Tibial nerve (tissue), 4 donors: Measurements from ENCODE around the gene HIVEP2. TPM values are rescaled to one million over a fixed set of nuclear protein-coding genes. Genes with fewer than 3 reads are reported as not detected.

Source experiments
- DNase-seq, 2 donors: peaks; one replicate each; pipeline ENCODE4 v3.0.0-alpha.2; 2019; ENCODE audit warnings: low spot score in 2 of 2
- H3K27ac ChIP-seq, 4 donors: fragments of 200-600 bp; sonication (generic) in 3 of 4; one replicate each; pipeline ENCODE4 v1.5.1; 2017 to 2019; ENCODE audit warnings: mild to moderate bottlenecking in 1 of 4
- H3K27me3 ChIP-seq, 2 donors: fragments of 200-600 bp; sonication (generic) in 1 of 2; one replicate each; pipeline versions ENCODE4 v1.5.1 to v1.6.0; 2017 to 2019
- H3K36me3 ChIP-seq, 3 donors: fragments of 200-600 bp; sonication (generic); one replicate each; pipeline ENCODE4 v1.5.1; 2018 to 2019
- H3K4me1 ChIP-seq, 4 donors: fragments of 200-600 bp; sonication (generic) in 3 of 4; one replicate each; pipeline ENCODE4 v1.5.1; 2017 to 2019
- H3K4me3 ChIP-seq, 4 donors: fragments of 200-600 bp; sonication (generic) in 3 of 4; one replicate each; pipeline ENCODE4 v1.5.1; 2017 to 2019; ENCODE audit warnings: mild to moderate bottlenecking in 1 of 4, moderate library complexity in 1 of 4
- H3K9me3 ChIP-seq, 4 donors: fragments of 200-600 bp; sonication (generic) in 3 of 4; one replicate each; pipeline ENCODE4 v1.5.1; 2017 to 2019
- CTCF ChIP-seq, 5 experiments: fragments of 200-600 bp in 3 of 5; fragments of 450-650 bp in 2 of 5; sonication (generic) in 3 of 5; IDR thresholded peaks; one replicate each; pipeline ENCODE4 v1.5.1; 2016 to 2019; ENCODE audit warnings: antibody characterized with exemption in 5 of 5, mild to moderate bottlenecking in 3 of 5, moderate library complexity in 2 of 5
- EP300 ChIP-seq, 2 donors: sonication (generic); formaldehyde crosslinking; IDR thresholded peaks; one replicate each; pipeline ENCODE4 v1.6.1; 2017; ENCODE audit warnings: antibody characterized with exemption in 2 of 2, mild to moderate bottlenecking in 1 of 2
- POLR2A ChIP-seq, 2 donors: fragments of 450-650 bp; IDR thresholded peaks; one replicate each; pipeline ENCODE4 v1.6.1; 2017; ENCODE audit warnings: antibody characterized with exemption in 2 of 2, mild to moderate bottlenecking in 2 of 2, moderate library complexity in 2 of 2
- WGBS, 2 donors: methylation state at CpG; one replicate each; pipeline ENCODE4 v1.1.5; 2018; 5-methylcytosine and 5-hydroxymethylcytosine counted together
- total RNA-seq, 4 donors: library from RNA; depleted of rRNA; stranded (reverse); fragments of >200 nt; gene quantifications; one replicate each; pipeline ENCODE4 v1.1.0, GENCODE V29; 2016

Gene HIVEP2
- 10 to 100 TPM; 15.9 to 24.0 (median 19.9) TPM for total RNA-seq

- peak within 1 kb of the TSS; percentile 63 to 94 (median 90) for H3K4me3 ChIP-seq
- peaks cover 0 to 27% (median 10%) of the 10 kb centered on the region in 4 donors for H3K4me1 ChIP-seq
- 0 to 1% methylated on average over 14 to 31 of the region's 50 CpGs for WGBS, 2 donors
- no peaks in the 10 kb centered on the region for H3K27me3 ChIP-seq
- DNase-seq, result peak; percentile 78 to 84
- peak within 1 kb of the TSS; percentile 94 to 99 (median 97) for H3K27ac ChIP-seq
- no peak for TF ChIP-seq EP300 (IDR thresholded peaks at IDR 0.05)
- TF ChIP-seq POLR2A (IDR thresholded peaks at IDR 0.05), result no peak
- TF ChIP-seq CTCF (IDR thresholded peaks at IDR 0.05), result no peak
- H3K36me3 ChIP-seq, result no peaks in the 10 kb centered on the region
- H3K9me3 ChIP-seq, result no peaks in the 10 kb centered on the region
These were observed at the start of gene HIVEP2 for GRCh38 chr6:142945049-142945445. HIVEP2 (minus strand) TSS chr6:142945176; CDS start chr6:142774738, 170,438 bp downstream.

GRCh38 chr6:142993977-142994376 is 49.0 kb upstream of the HIVEP2 start:
- H3K27me3 ChIP-seq, result no peaks in the 10 kb centered on the region
- no peak for TF ChIP-seq POLR2A (IDR thresholded peaks at IDR 0.05)
- TF ChIP-seq CTCF (IDR thresholded peaks at IDR 0.05), result no peak
- TF ChIP-seq EP300 (IDR thresholded peaks at IDR 0.05), result no peak
- no peak overlapping the region for H3K27ac ChIP-seq
- no peaks in the 10 kb centered on the region for H3K36me3 ChIP-seq
- H3K9me3 ChIP-seq, result peaks cover 0 to under 1% (median 0%) of the 10 kb centered on the region in 4 donors
- H3K4me3 ChIP-seq, result no peak overlapping the region
- WGBS, 2 donors, result 92 to 95% methylated on average over 7 of the region's 7 CpGs
- DNase-seq, result no peak
- no peaks in the 10 kb centered on the region for H3K4me1 ChIP-seq

- no peak for DNase-seq
- TF ChIP-seq EP300 (IDR thresholded peaks at IDR 0.05) (no peak), POLR2A (IDR thresholded peaks at IDR 0.05) (no peak), CTCF (IDR thresholded peaks at IDR 0.05) (no peak)
These were observed 42.5 kb upstream of the HIVEP2 start for GRCh38 chr6:142987490-142987889.

GRCh38 chr6:142985281-142985680 is 40.3 kb upstream of the HIVEP2 start:
- 16 to 32% methylated on average over 2 of the region's 2 CpGs for WGBS, 2 donors
- TF ChIP-seq POLR2A (IDR thresholded peaks at IDR 0.05) (no peak), EP300 (IDR thresholded peaks at IDR 0.05) (no peak), CTCF (IDR thresholded peaks at IDR 0.05) (no peak)
- Histone ChIP-seq H3K9me3 (peaks cover 0 to 25% (median 0%) of the 10 kb centered on the region in 4 donors), H3K27me3 (no peaks in the 10 kb centered on the region), H3K4me3 (no peak overlapping the region), H3K4me1 (peaks cover 0 to 6% (median 0%) of the 10 kb centered on the region in 4 donors), H3K36me3 (no peaks in the 10 kb centered on the region), H3K27ac (no peak overlapping the region)
- DNase-seq, result no peak

More at GRCh38 chr6:142987490-142987889, 42.5 kb upstream of the HIVEP2 start:
- Histone ChIP-seq H3K4me3 (no peak overlapping the region), H3K4me1 (peaks cover 0 to 6% (median 0%) of the 10 kb centered on the region in 4 donors), H3K27me3 (no peaks in the 10 kb centered on the region), H3K27ac (no peak overlapping the region), H3K36me3 (no peaks in the 10 kb centered on the region), H3K9me3 (peaks cover 0 to 9% (median 0%) of the 10 kb centered on the region in 4 donors)

GRCh38 chr6:142984386-142984785 is 39.4 kb upstream of the HIVEP2 start:
- Histone ChIP-seq H3K4me3 (no peak overlapping the region), H3K36me3 (no peaks in the 10 kb centered on the region), H3K9me3 (peaks cover 0 to 25% (median 0%) of the 10 kb centered on the region in 4 donors), H3K4me1 (peaks cover 0 to 6% (median 0%) of the 10 kb centered on the region in 4 donors), H3K27ac (no peak overlapping the region), H3K27me3 (no peaks in the 10 kb centered on the region)
- TF ChIP-seq EP300 (IDR thresholded peaks at IDR 0.05) (peak in 1 of 2 donors; percentile 34), CTCF (IDR thresholded peaks at IDR 0.05) (no peak)
- WGBS, 2 donors, result 62 to 66% methylated on average over 3 of the region's 3 CpGs
- no peak for DNase-seq
